Left renal pelvis (tissue), 4 donors: ENCODE measurements around the gene CDK17. TPM values are rescaled to one million over a fixed set of nuclear protein-coding genes. Genes with fewer than 3 reads are reported as not detected.
"Not testable (repeated sequence)": the region's sequence is repeated elsewhere in the genome, so short reads cannot be mapped to it uniquely, and the experiment has no call there.

Experiments used
- DNase-seq, 4 donors: peaks; one replicate each; pipeline ENCODE4 v3.0.0-alpha.2; 2013; ENCODE audit warnings: low read depth in 4 of 4, low spot score in 3 of 4
- polyA plus RNA-seq, 4 donors: library from polyadenylated mRNA; unstranded; fragments of 120-200 nt; gene quantifications; one replicate each; pipeline ENCODE4 v1.2.1, GENCODE V29; 2013; ENCODE audit not compliant: insufficient read length in 4 of 4

The CDK17 gene
- polyA plus RNA-seq, 4 donors = 30.3 to 44.1 (median 38.7) TPM

GRCh38 chr12:96359328-96359727 is 40.9 kb downstream of the CDK17 start:
- no peak for DNase-seq

GRCh38 chr12:96356831-96357230 is 43.4 kb downstream of the CDK17 start:
- DNase-seq = no peak

GRCh38 chr12:96354844-96355534 is 45.2 kb downstream of the CDK17 start:
- no peak for DNase-seq

- no peak for DNase-seq
These were observed 45.9 kb downstream of the CDK17 start for GRCh38 chr12:96354326-96354725.

- no peak for DNase-seq
These were observed 47.9 kb downstream of the CDK17 start for GRCh38 chr12:96352161-96352835.

- DNase-seq = no peak
These were observed 49.3 kb downstream of the CDK17 start for GRCh38 chr12:96350982-96351381.

- no peak for DNase-seq
These were observed 53.0 kb downstream of the CDK17 start for GRCh38 chr12:96347130-96347699.

- DNase-seq = not testable (repeated sequence)
These were observed 53.5 kb downstream of the CDK17 start for GRCh38 chr12:96346716-96347115.

- no peak for DNase-seq
These were observed 56.0 kb downstream of the CDK17 start for GRCh38 chr12:96344124-96344695.

GRCh38 chr12:96343347-96343954 is 56.8 kb downstream of the CDK17 start:
- DNase-seq = no peak

- DNase-seq = not testable (repeated sequence)
These were observed 60.6 kb downstream of the CDK17 start for GRCh38 chr12:96339666-96340065.

- DNase-seq = no peak
These were observed 61.3 kb downstream of the CDK17 start for GRCh38 chr12:96338852-96339471.

GRCh38 chr12:96337953-96338352 is 62.3 kb downstream of the CDK17 start:
- no peak for DNase-seq

- DNase-seq = no peak
These were observed 63.8 kb downstream of the CDK17 start for GRCh38 chr12:96336489-96336888.

GRCh38 chr12:96335270-96335669 is 65.0 kb downstream of the CDK17 start:
- no peak for DNase-seq

GRCh38 chr12:96334502-96334901 is 65.7 kb downstream of the CDK17 start:
- no peak for DNase-seq

GRCh38 chr12:96329545-96329944 is 70.7 kb downstream of the CDK17 start:
- no peak for DNase-seq

GRCh38 chr12:96329018-96329417 is 71.2 kb downstream of the CDK17 start:
- no peak for DNase-seq

- DNase-seq = no peak
These were observed 72.3 kb downstream of the CDK17 start for GRCh38 chr12:96327889-96328288.

- DNase-seq = no peak
These were observed 72.9 kb downstream of the CDK17 start for GRCh38 chr12:96327346-96327745.
